NCI-H2227 treated with DMSO at 0.1 percent for 48 hours (cell line): ENCODE results near the gene RNF115.

Experiments
- DNase-seq: peaks from one replicate; lab custom pipeline; 2025; lab: John Stamatoyannopoulos, UW

The RNF115 gene

GRCh38 chr1:145701306-145701862 is 122.5 kb downstream of the RNF115 start:
- no peak for DNase-seq

- no peak for DNase-seq
Measured at GRCh38 chr1:145696630-145696960, 127.3 kb downstream of the RNF115 start.

GRCh38 chr1:145695821-145696629 is 127.9 kb downstream of the RNF115 start:
- no peak for DNase-seq

- no peak for DNase-seq
Measured at GRCh38 chr1:145692785-145693443, 131.0 kb downstream of the RNF115 start.

- DNase-seq: no peak
Measured at GRCh38 chr1:145690587-145691558, 133.0 kb downstream of the RNF115 start.

GRCh38 chr1:145689922-145690321 is 134.0 kb downstream of the RNF115 start:
- DNase-seq: no peak

- DNase-seq: no peak
Measured at GRCh38 chr1:145688924-145689323, 135.0 kb downstream of the RNF115 start.
